ENCODE data around the gene SOCS7.

Gene SOCS7

DNA sequence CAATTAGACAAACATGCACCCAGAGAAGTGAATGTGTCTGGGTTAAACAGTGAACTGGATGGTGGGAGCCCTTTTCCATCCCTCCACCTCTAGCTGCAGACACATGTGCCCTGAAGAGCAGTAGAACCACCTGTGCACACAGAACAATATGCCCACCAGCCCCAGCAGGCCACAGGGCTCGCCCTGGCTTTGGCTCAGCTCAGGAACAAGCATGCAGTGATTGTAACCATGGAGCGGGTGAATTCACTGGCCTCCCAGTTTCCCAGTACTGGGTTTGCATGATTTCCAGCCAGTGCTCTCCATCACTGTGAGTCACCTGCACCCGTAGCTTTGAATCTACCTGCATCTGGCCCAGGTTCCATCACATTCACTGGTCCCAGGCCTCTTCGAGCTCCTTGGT lies 13.1 kb upstream of the SOCS7 start:
- H3K9ac ChIP-seq (ENCODE audit: low read length) = no peak overlapping the region
- H3K36me3 ChIP-seq (ENCODE audit: control insufficient read depth, insufficient read depth, low read length) = no peaks in the 10 kb centered on the region
- H3K27me3 ChIP-seq (ENCODE audit: control insufficient read depth, insufficient read depth, low read length) = no peaks in the 10 kb centered on the region
- no peaks in the 10 kb centered on the region for H3K9me3 ChIP-seq (ENCODE audit: control insufficient read depth, insufficient read depth, low read depth, low read length)
- H3K27ac ChIP-seq (ENCODE audit: low read depth, low read length) = no peak overlapping the region
- no peak overlapping the region for H3K4me3 ChIP-seq (ENCODE audit: low read depth, low read length)
- H3K4me1 ChIP-seq (ENCODE audit: control insufficient read depth, insufficient read depth, low read length) = peaks cover 12% of the 10 kb centered on the region

- Histone ChIP-seq H3K27ac (ENCODE audit: low read depth, low read length) (no peak overlapping the region), H3K4me1 (ENCODE audit: control insufficient read depth, insufficient read depth, low read length) (peaks cover 12% of the 10 kb centered on the region), H3K9ac (ENCODE audit: low read length) (no peak overlapping the region), H3K27me3 (ENCODE audit: control insufficient read depth, insufficient read depth, low read length) (no peaks in the 10 kb centered on the region), H3K36me3 (ENCODE audit: control insufficient read depth, insufficient read depth, low read length) (no peaks in the 10 kb centered on the region), H3K9me3 (ENCODE audit: control insufficient read depth, insufficient read depth, low read depth, low read length) (no peaks in the 10 kb centered on the region), H3K4me3 (ENCODE audit: low read depth, low read length) (no peak overlapping the region)
Observed at GRCh38 chr17:38339891-38340290, 11.8 kb upstream of the SOCS7 start.

GRCh38 chr17:38341035-38341721 lies 10.5 kb upstream of the SOCS7 start:
- H3K27me3 ChIP-seq (ENCODE audit: control insufficient read depth, insufficient read depth, low read length) = no peaks in the 10 kb centered on the region
- no peaks in the 10 kb centered on the region for H3K9me3 ChIP-seq (ENCODE audit: control insufficient read depth, insufficient read depth, low read depth, low read length)
- no peaks in the 10 kb centered on the region for H3K36me3 ChIP-seq (ENCODE audit: control insufficient read depth, insufficient read depth, low read length)
- H3K9ac ChIP-seq (ENCODE audit: low read length) = no peak overlapping the region
- H3K27ac ChIP-seq (ENCODE audit: low read depth, low read length) = no peak overlapping the region
- H3K4me3 ChIP-seq (ENCODE audit: low read depth, low read length) = no peak overlapping the region
- peaks cover 12% of the 10 kb centered on the region for H3K4me1 ChIP-seq (ENCODE audit: control insufficient read depth, insufficient read depth, low read length)

GRCh38 chr17:38342886-38343607 lies 8.6 kb upstream of the SOCS7 start:
- Histone ChIP-seq H3K36me3 (ENCODE audit: control insufficient read depth, insufficient read depth, low read length) (no peaks in the 10 kb centered on the region), H3K9ac (ENCODE audit: low read length) (no peak overlapping the region), H3K9me3 (ENCODE audit: control insufficient read depth, insufficient read depth, low read depth, low read length) (no peaks in the 10 kb centered on the region), H3K27ac (ENCODE audit: low read depth, low read length) (no peak overlapping the region), H3K4me1 (ENCODE audit: control insufficient read depth, insufficient read depth, low read length) (peaks cover 12% of the 10 kb centered on the region), H3K27me3 (ENCODE audit: control insufficient read depth, insufficient read depth, low read length) (no peaks in the 10 kb centered on the region), H3K4me3 (ENCODE audit: low read depth, low read length) (no peak overlapping the region)

DNA sequence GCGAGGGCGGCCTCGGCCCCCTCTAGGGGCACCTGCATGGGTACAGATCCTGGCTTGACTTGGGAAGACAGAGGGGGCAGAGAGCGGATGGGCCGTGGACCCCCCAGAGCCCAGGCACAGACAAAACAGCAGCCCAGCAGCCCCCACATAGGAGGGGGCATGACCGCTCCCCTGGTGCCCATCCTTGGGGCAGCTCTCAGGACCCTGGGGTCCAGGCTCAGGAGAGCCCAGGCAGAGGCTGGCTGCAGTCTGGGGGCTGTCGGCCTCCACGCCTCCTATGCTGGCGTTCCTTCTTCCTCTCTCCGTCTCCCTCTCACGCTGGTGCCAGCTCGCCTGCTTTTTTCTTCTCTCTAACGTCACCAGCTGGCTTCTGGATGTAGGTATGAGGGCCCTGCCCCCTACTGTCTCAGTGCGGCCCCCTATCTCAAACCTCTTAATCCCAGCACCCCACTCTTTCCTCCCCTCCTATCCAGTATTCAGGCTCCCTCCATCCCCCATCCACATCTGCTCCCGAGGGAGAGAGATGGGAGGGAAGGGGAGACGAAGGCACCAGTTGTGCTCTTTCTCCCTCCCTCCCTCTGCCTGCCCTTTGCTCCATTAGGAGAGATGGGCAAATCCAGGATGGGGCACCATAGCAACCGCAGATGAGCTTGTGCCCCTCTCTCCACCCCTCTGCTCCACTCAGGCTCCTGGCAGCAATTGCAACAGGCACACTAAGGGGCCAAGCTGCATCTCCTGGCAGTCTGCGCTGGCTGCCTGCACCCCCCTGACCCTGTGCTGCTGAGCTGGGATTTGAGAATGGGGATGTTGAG lies 7.8 kb upstream of the SOCS7 start, which contains the start of gene GPR179:
Gene GPR179 (minus strand): TSS at position 349 of the 812 bp plus-strand sequence. CDS start 167 bp downstream, at position 182.
- Histone ChIP-seq H3K4me3 (ENCODE audit: low read depth, low read length) (no peak within 1 kb of the TSS), H3K9ac (ENCODE audit: low read length) (no peak within 1 kb of the TSS), H3K36me3 (ENCODE audit: control insufficient read depth, insufficient read depth, low read length) (no peaks in the 10 kb centered on the region), H3K27ac (ENCODE audit: low read depth, low read length) (no peak within 1 kb of the TSS), H3K9me3 (ENCODE audit: control insufficient read depth, insufficient read depth, low read depth, low read length) (no peaks in the 10 kb centered on the region), H3K27me3 (ENCODE audit: control insufficient read depth, insufficient read depth, low read length) (no peaks in the 10 kb centered on the region), H3K4me1 (ENCODE audit: control insufficient read depth, insufficient read depth, low read length) (peaks cover 12% of the 10 kb centered on the region)

DNA sequence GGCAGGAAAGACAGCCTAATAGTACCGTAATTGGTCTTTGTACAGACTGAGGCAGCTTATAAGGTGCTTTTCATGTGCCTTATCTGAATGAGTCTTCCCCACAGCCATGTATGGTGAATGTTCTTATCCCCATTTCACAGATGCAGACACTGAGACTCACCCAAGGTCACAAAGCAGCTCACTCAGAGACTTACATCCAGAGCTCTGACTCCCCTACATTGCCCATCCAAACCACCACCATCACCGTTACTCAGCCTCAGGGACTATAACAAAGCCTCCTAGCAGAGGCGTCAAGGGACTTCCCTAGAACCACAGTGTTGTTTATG lies 7.3 kb upstream of the SOCS7 start:
- H3K4me1 ChIP-seq (ENCODE audit: control insufficient read depth, insufficient read depth, low read length) = peaks cover 15% of the 10 kb centered on the region
- H3K27ac ChIP-seq (ENCODE audit: low read depth, low read length) = no peak overlapping the region

GRCh38 chr17:38345743-38346142 lies 5.9 kb upstream of the SOCS7 start:
- Histone ChIP-seq H3K27ac (ENCODE audit: low read depth, low read length) (no peak overlapping the region), H3K27me3 (ENCODE audit: control insufficient read depth, insufficient read depth, low read length) (no peaks in the 10 kb centered on the region), H3K4me3 (ENCODE audit: low read depth, low read length) (no peak overlapping the region), H3K36me3 (ENCODE audit: control insufficient read depth, insufficient read depth, low read length) (no peaks in the 10 kb centered on the region), H3K9me3 (ENCODE audit: control insufficient read depth, insufficient read depth, low read depth, low read length) (no peaks in the 10 kb centered on the region), H3K4me1 (ENCODE audit: control insufficient read depth, insufficient read depth, low read length) (peaks cover 20% of the 10 kb centered on the region), H3K9ac (ENCODE audit: low read length) (no peak overlapping the region)

More for the DNA sequence above, 7.3 kb upstream of the SOCS7 start:
- H3K9ac ChIP-seq (ENCODE audit: low read length) = no peak overlapping the region
- no peaks in the 10 kb centered on the region for H3K36me3 ChIP-seq (ENCODE audit: control insufficient read depth, insufficient read depth, low read length)
- no peaks in the 10 kb centered on the region for H3K9me3 ChIP-seq (ENCODE audit: control insufficient read depth, insufficient read depth, low read depth, low read length)
- H3K4me3 ChIP-seq (ENCODE audit: low read depth, low read length) = no peak overlapping the region
- no peaks in the 10 kb centered on the region for H3K27me3 ChIP-seq (ENCODE audit: control insufficient read depth, insufficient read depth, low read length)

DNA sequence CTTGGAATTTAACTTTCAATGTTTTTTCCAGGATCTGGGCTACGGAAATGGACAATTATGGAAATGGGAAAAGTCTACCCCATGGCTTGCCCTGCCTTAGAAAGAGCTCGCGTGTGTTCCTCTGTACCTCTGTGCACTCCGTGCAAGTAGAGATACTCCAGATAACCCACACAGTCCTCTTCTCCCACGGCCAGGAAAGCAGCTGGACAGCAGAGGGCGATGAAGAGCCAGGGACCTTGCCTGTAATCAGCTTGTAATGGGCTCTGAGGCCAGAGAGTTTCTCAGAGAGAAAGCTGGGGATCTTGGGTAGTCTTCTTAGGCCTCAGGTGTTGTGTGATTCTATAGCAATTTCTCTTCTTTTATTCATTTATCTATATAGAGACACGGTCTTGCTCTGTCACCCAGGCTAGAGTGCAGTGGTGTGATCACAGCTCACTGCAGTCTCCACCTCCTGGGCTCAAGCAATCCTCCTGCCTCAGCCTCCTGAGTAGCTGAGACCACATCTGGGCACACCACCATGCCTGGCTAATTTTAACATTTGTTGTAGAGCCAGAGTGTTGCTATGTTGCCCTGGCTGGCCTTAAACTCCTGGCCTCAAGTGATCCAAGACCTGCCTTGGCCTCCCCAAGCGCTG lies 2.4 kb upstream of the SOCS7 start:
- Histone ChIP-seq H3K36me3 (ENCODE audit: control insufficient read depth, insufficient read depth, low read length) (no peaks in the 10 kb centered on the region), H3K9me3 (ENCODE audit: control insufficient read depth, insufficient read depth, low read depth, low read length) (no peaks in the 10 kb centered on the region), H3K27ac (ENCODE audit: low read depth, low read length) (no peak overlapping the region), H3K4me3 (ENCODE audit: low read depth, low read length) (no peak overlapping the region), H3K4me1 (ENCODE audit: control insufficient read depth, insufficient read depth, low read length) (peaks cover 24% of the 10 kb centered on the region), H3K27me3 (ENCODE audit: control insufficient read depth, insufficient read depth, low read length) (no peaks in the 10 kb centered on the region), H3K9ac (ENCODE audit: low read length) (no peak overlapping the region)

DNA sequence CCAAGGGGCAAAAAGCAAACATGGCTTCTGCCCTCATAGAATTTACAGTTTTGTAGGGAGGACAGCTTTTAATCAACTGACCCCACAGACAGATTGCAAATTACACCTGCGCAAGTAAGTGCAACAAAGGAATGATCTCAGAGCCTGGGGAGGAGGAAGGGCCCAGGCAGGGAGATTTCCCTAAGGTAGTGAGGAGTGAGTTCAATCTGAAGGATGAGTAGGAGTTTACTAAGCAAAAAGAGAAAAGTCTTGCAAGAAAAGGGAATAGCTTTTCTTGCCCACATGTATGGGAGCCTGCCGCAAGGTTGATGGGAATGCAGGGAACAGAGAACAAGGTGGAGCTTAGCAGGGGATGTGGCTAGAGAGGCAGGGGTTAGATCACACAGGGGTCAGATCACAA lies 1.6 kb upstream of the SOCS7 start:
- Histone ChIP-seq H3K4me1 (ENCODE audit: control insufficient read depth, insufficient read depth, low read length) (peaks cover 31% of the 10 kb centered on the region), H3K27ac (ENCODE audit: low read depth, low read length) (no peak overlapping the region), H3K9ac (ENCODE audit: low read length) (no peak overlapping the region)

GRCh38 chr17:38352245-38353085 lies 821 bp downstream of the SOCS7 start:
- Histone ChIP-seq H3K27ac (ENCODE audit: low read depth, low read length) (no peak overlapping the region), H3K4me1 (ENCODE audit: control insufficient read depth, insufficient read depth, low read length) (peaks cover 37% of the 10 kb centered on the region), H3K9ac (ENCODE audit: low read length) (peak overlapping the region; percentile 43), H3K36me3 (ENCODE audit: control insufficient read depth, insufficient read depth, low read length) (no peaks in the 10 kb centered on the region), H3K9me3 (ENCODE audit: control insufficient read depth, insufficient read depth, low read depth, low read length) (no peaks in the 10 kb centered on the region), H3K4me3 (ENCODE audit: low read depth, low read length) (peak overlapping the region; percentile 63), H3K27me3 (ENCODE audit: control insufficient read depth, insufficient read depth, low read length) (no peaks in the 10 kb centered on the region)

More for the DNA sequence above, 1.6 kb upstream of the SOCS7 start:
- Histone ChIP-seq H3K4me3 (ENCODE audit: low read depth, low read length) (no peak overlapping the region), H3K27me3 (ENCODE audit: control insufficient read depth, insufficient read depth, low read length) (no peaks in the 10 kb centered on the region), H3K36me3 (ENCODE audit: control insufficient read depth, insufficient read depth, low read length) (no peaks in the 10 kb centered on the region), H3K9me3 (ENCODE audit: control insufficient read depth, insufficient read depth, low read depth, low read length) (no peaks in the 10 kb centered on the region)
